Epithelial cell of esophagus (primary cell): ENCODE results near the gene FSTL4.

Source experiments
- DNase-seq: peaks from one replicate; pipeline ENCODE4 v3.0.0; 2010; ENCODE audit warnings: low read depth
- H3K4me3 ChIP-seq: 2 replicates; pipeline ENCODE4 v1.5.1; 2011; ENCODE audit warnings: mild to moderate bottlenecking, low read length, control low read depth
- TF ChIP-seq, protein P1 (sequence below): IDR thresholded peaks from 2 replicates; pipeline ENCODE4 v1.5.1; 2011; ENCODE audit warnings: low read depth, mild to moderate bottlenecking, low read length, control low read depth, inconsistent platforms; ENCODE audit not compliant: insufficient read depth; ENCODE audit errors: missing control alignments

The FSTL4 gene

DNA sequence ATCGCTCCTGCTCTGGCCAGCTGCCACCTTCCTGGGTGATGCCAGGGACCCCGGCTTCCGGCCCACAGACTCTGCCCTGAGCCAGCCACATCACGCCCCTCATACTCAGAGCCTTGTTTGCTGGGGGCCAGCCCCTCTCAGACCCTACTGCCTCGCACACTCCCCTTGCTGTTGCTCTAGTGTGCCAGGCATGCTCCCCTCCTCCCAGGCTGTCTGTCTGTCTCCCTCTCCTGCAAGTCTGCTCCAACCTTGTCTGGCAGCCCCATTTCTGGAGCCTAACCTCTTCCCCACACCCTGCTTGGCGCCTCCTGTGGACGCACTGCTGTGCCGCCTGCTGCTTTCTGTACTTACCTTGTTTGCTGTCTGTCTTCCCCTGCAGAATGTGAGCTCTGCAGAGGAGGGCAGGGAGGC lies 375.8 kb downstream of the FSTL4 start:
- H3K4me3 ChIP-seq = no peak overlapping the region
- no peak for DNase-seq
- TF ChIP-seq, protein P1, sequence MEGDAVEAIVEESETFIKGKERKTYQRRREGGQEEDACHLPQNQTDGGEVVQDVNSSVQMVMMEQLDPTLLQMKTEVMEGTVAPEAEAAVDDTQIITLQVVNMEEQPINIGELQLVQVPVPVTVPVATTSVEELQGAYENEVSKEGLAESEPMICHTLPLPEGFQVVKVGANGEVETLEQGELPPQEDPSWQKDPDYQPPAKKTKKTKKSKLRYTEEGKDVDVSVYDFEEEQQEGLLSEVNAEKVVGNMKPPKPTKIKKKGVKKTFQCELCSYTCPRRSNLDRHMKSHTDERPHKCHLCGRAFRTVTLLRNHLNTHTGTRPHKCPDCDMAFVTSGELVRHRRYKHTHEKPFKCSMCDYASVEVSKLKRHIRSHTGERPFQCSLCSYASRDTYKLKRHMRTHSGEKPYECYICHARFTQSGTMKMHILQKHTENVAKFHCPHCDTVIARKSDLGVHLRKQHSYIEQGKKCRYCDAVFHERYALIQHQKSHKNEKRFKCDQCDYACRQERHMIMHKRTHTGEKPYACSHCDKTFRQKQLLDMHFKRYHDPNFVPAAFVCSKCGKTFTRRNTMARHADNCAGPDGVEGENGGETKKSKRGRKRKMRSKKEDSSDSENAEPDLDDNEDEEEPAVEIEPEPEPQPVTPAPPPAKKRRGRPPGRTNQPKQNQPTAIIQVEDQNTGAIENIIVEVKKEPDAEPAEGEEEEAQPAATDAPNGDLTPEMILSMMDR = no peak

- TF ChIP-seq, protein P1 = no peak
- DNase-seq = peak; percentile 51
- no peak overlapping the region for H3K4me3 ChIP-seq
Observed at GRCh38 chr5:133235696-133236426, 376.5 kb downstream of the FSTL4 start.

GRCh38 chr5:133234911-133235310 lies 377.4 kb downstream of the FSTL4 start:
- no peak for DNase-seq
- TF ChIP-seq, protein P1 = no peak
- no peak overlapping the region for H3K4me3 ChIP-seq

GRCh38 chr5:133234273-133234672 lies 378.1 kb downstream of the FSTL4 start:
- H3K4me3 ChIP-seq = no peak overlapping the region
- no peak for DNase-seq
- TF ChIP-seq, protein P1 = no peak

DNA sequence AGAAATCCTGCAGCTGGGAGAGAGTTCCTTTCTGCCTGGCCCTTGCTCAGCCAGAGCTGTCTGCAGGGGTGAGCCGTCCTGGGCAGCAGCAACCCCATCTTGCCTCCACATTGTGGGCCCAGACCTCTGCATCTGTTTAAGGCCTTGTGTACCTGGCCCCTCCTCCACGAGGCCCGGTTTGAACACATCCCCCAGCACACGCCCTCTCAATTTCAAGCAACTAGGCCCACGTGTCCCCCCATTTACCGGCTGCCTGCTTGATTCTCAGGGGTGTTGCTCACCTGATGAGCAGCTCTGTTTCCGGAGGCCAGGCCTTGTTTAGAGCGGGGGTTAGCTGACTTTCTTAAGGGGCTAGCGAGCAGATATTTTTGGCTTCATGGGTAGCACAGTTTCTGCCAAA lies 378.7 kb downstream of the FSTL4 start:
- no peak overlapping the region for H3K4me3 ChIP-seq
- TF ChIP-seq, protein P1 = no peak
- DNase-seq = no peak

GRCh38 chr5:133232911-133233310 lies 379.4 kb downstream of the FSTL4 start:
- DNase-seq = no peak
- H3K4me3 ChIP-seq = no peak overlapping the region
- TF ChIP-seq, protein P1 = no peak

GRCh38 chr5:133232435-133232834 lies 379.9 kb downstream of the FSTL4 start:
- DNase-seq = no peak
- no peak overlapping the region for H3K4me3 ChIP-seq
- TF ChIP-seq, protein P1 = no peak
